Ascending aorta (tissue), 2 donors: ENCODE measurements around the gene HDAC9. TPM values are rescaled to one million over a fixed set of nuclear protein-coding genes. Genes with fewer than 3 reads are reported as not detected.

Source experiments
- DNase-seq, 2 donors: peaks; one replicate each; pipeline ENCODE4 v3.0.0-alpha.2; 2019; ENCODE audit warnings: low spot score in 2 of 2
- H3K27ac ChIP-seq, 2 donors: fragments of 200-600 bp; sonication (generic); one replicate each; pipeline ENCODE4 v1.5.1; 2016 to 2017; ENCODE audit warnings: mild to moderate bottlenecking in 1 of 2
- H3K27me3 ChIP-seq: fragments of 200-600 bp; sonication (generic); one replicate; pipeline ENCODE4 v1.5.1; 2017
- H3K36me3 ChIP-seq, 2 donors: fragments of 200-600 bp; sonication (generic); one replicate each; pipeline ENCODE4 v1.5.1; 2016
- H3K4me1 ChIP-seq, 2 donors: fragments of 200-600 bp; sonication (generic); one replicate each; pipeline ENCODE4 v1.5.1; 2016 to 2017; ENCODE audit warnings: mild to moderate bottlenecking in 1 of 2
- H3K4me3 ChIP-seq, 2 donors: fragments of 200-600 bp; sonication (generic); one replicate each; pipeline ENCODE4 v1.5.1; 2016 to 2017; ENCODE audit warnings: mild to moderate bottlenecking in 1 of 2
- H3K9me3 ChIP-seq, 2 donors: fragments of 200-600 bp; sonication (generic); one replicate each; pipeline ENCODE4 v1.5.1; 2016
- CTCF ChIP-seq, 3 experiments: fragments of 200-600 bp in 2 of 3; fragments of 450-650 bp in 1 of 3; sonication (generic) in 2 of 3; IDR thresholded peaks; one replicate each; pipeline ENCODE4 v1.5.1; 2016 to 2019; ENCODE audit warnings: antibody characterized with exemption in 3 of 3, mild to moderate bottlenecking in 1 of 3, moderate library complexity in 1 of 3
- intact Hi-C: fragments of 100-400 bp; cut with DNase I; formaldehyde crosslinking; loops from one replicate; pipeline ENCODE4 v1.15.1; 2023
- total RNA-seq: library from RNA; depleted of rRNA; stranded (reverse); fragments of >200 nt; gene quantifications from one replicate; pipeline ENCODE4 v1.1.0, GENCODE V29; 2016

Gene HDAC9
- total RNA-seq, 1 donor from 2014 or later = 33.4 TPM

- no peaks in the 10 kb centered on the region for H3K27me3 ChIP-seq
- peaks cover 0 to 10% of the 10 kb centered on the region in 2 donors for H3K4me1 ChIP-seq
- peaks cover 0 to 6% of the 10 kb centered on the region in 2 donors for H3K9me3 ChIP-seq
- H3K36me3 ChIP-seq = no peaks in the 10 kb centered on the region
- no peak for TF ChIP-seq CTCF (IDR thresholded peaks at IDR 0.05)
- no peak for DNase-seq
- H3K27ac ChIP-seq = no peak overlapping the region
- H3K4me3 ChIP-seq = no peak overlapping the region
- intact Hi-C loops = no loop called here
These were observed 26.8 kb upstream of the HDAC9 start for GRCh38 chr7:18468795-18469194.

GRCh38 chr7:18469316-18469715 lies 26.2 kb upstream of the HDAC9 start:
- Histone ChIP-seq H3K4me3 (no peak overlapping the region), H3K36me3 (no peaks in the 10 kb centered on the region), H3K9me3 (peaks cover 0 to 6% of the 10 kb centered on the region in 2 donors), H3K27ac (no peak overlapping the region), H3K4me1 (peaks cover 0 to 10% of the 10 kb centered on the region in 2 donors), H3K27me3 (no peaks in the 10 kb centered on the region)
- intact Hi-C loops = no loop called here
- TF ChIP-seq CTCF (IDR thresholded peaks at IDR 0.05) = no peak
- DNase-seq = no peak

- Histone ChIP-seq H3K36me3 (no peaks in the 10 kb centered on the region), H3K4me3 (no peak overlapping the region), H3K9me3 (no peaks in the 10 kb centered on the region), H3K4me1 (peaks cover 0 to 10% of the 10 kb centered on the region in 2 donors), H3K27me3 (no peaks in the 10 kb centered on the region), H3K27ac (peak overlapping the region in 1 of 2 donors; percentile 20)
- intact Hi-C loops = no loop called here
- no peak for DNase-seq
- TF ChIP-seq CTCF (IDR thresholded peaks at IDR 0.05) = no peak
These were observed 23.9 kb upstream of the HDAC9 start for GRCh38 chr7:18471476-18472160.

GRCh38 chr7:18472161-18472483 lies 23.4 kb upstream of the HDAC9 start:
- H3K4me1 ChIP-seq = peaks cover 0 to 10% of the 10 kb centered on the region in 2 donors
- intact Hi-C loops = no loop called here
- peak overlapping the region in 1 of 2 donors; percentile 20 for H3K27ac ChIP-seq
- no peaks in the 10 kb centered on the region for H3K27me3 ChIP-seq
- H3K4me3 ChIP-seq = no peak overlapping the region
- TF ChIP-seq CTCF (IDR thresholded peaks at IDR 0.05) = no peak
- H3K36me3 ChIP-seq = no peaks in the 10 kb centered on the region
- no peak for DNase-seq
- no peaks in the 10 kb centered on the region for H3K9me3 ChIP-seq

- Histone ChIP-seq H3K4me3 (no peak overlapping the region), H3K36me3 (no peaks in the 10 kb centered on the region), H3K4me1 (peaks cover 0 to 10% of the 10 kb centered on the region in 2 donors), H3K27ac (no peak overlapping the region), H3K9me3 (no peaks in the 10 kb centered on the region), H3K27me3 (no peaks in the 10 kb centered on the region)
- intact Hi-C loops = no loop called here
- no peak for TF ChIP-seq CTCF (IDR thresholded peaks at IDR 0.05)
- DNase-seq = no peak
These were observed 22.4 kb upstream of the HDAC9 start for GRCh38 chr7:18473119-18473518.

GRCh38 chr7:18474944-18475343 lies 20.6 kb upstream of the HDAC9 start:
- TF ChIP-seq CTCF (IDR thresholded peaks at IDR 0.05) = no peak
- Histone ChIP-seq H3K27me3 (no peaks in the 10 kb centered on the region), H3K36me3 (no peaks in the 10 kb centered on the region), H3K27ac (no peak overlapping the region), H3K4me3 (no peak overlapping the region), H3K4me1 (no peaks in the 10 kb centered on the region), H3K9me3 (no peaks in the 10 kb centered on the region)
- DNase-seq = no peak
- intact Hi-C loops = no loop called here
